Endodermal cell (in vitro differentiated cells): Measurements from ENCODE around the gene HOXD13. TPM values are rescaled to one million over a fixed set of nuclear protein-coding genes. Genes with fewer than 3 reads are reported as not detected.

Source experiments
- DNase-seq: peaks from one replicate; pipeline ENCODE4 v3.0.0-alpha.2; 2017
- H3K27ac ChIP-seq: 2 replicates; pipeline ENCODE4 v1.5.1; 2013; ENCODE audit warnings: mild to moderate bottlenecking, low read depth, low read length, moderate library complexity
- H3K27me3 ChIP-seq: 2 replicates; pipeline ENCODE4 v1.6.1; 2013; ENCODE audit warnings: mild to moderate bottlenecking, low read length, moderate library complexity; ENCODE audit not compliant: insufficient read depth, control insufficient read depth, poor library complexity, severe bottlenecking
- H3K36me3 ChIP-seq: 2 replicates; pipeline ENCODE4 v1.7.0; 2013; ENCODE audit warnings: mild to moderate bottlenecking, low read length, moderate library complexity; ENCODE audit not compliant: control insufficient read depth, insufficient read depth
- H3K4me1 ChIP-seq: one replicate; pipeline ENCODE4 v1.7.0; 2013; ENCODE audit warnings: low read length; ENCODE audit not compliant: control insufficient read depth, insufficient read depth
- H3K4me3 ChIP-seq: 2 replicates; pipeline ENCODE4 v1.5.1; 2013; ENCODE audit warnings: mild to moderate bottlenecking, low read length, moderate library complexity
- H3K9ac ChIP-seq: 2 replicates; pipeline ENCODE4 v1.6.1; 2013; ENCODE audit warnings: mild to moderate bottlenecking, low read length, moderate library complexity; ENCODE audit not compliant: poor library complexity, severe bottlenecking; ENCODE audit errors: extremely low read depth
- H3K9me3 ChIP-seq: 2 replicates; pipeline ENCODE4 v1.6.1; 2013; ENCODE audit warnings: mild to moderate bottlenecking, low read length, moderate library complexity; ENCODE audit not compliant: control insufficient read depth
- H3K27ac Mint-ChIP-seq: 2 replicates; pipeline ENCODE4 v1.8.0; 2020; ENCODE audit warnings: mixed read lengths
- H3K27me3 Mint-ChIP-seq: 2 replicates; pipeline ENCODE4 v1.8.0; 2021; ENCODE audit warnings: mild to moderate bottlenecking, mixed read lengths; ENCODE audit not compliant: insufficient read depth
- H3K36me3 Mint-ChIP-seq: 2 replicates; pipeline ENCODE4 v1.8.0; 2020; ENCODE audit warnings: low read depth, mixed read lengths
- H3K4me1 Mint-ChIP-seq: 2 replicates; pipeline ENCODE4 v1.8.0; 2020; ENCODE audit warnings: mixed read lengths
- H3K4me3 Mint-ChIP-seq: 2 replicates; pipeline ENCODE4 v1.8.0; 2020; ENCODE audit warnings: mild to moderate bottlenecking, moderate library complexity, mixed read lengths
- H3K9me3 Mint-ChIP-seq: 2 replicates; pipeline ENCODE4 v1.8.0; 2020; ENCODE audit warnings: mild to moderate bottlenecking, mixed read lengths
- CTCF ChIP-seq: fragments of 200-600 bp; sonication (generic); conservative IDR thresholded peaks from 2 replicates; pipeline ENCODE4 v1.5.0; 2021; ENCODE audit warnings: antibody characterized with exemption, mild to moderate bottlenecking
- WGBS, 2 experiments: methylation state at CpG; one replicate each; pipeline versions ENCODE4 v1.1.5 to v1.1.7; 2013; ENCODE audit warnings: missing lambda C conversion rate in 2 of 2, mixed read lengths in 1 of 2; ENCODE audit not compliant: insufficient coverage in 1 of 2, insufficient read length in 1 of 2; 5-methylcytosine and 5-hydroxymethylcytosine counted together
- total RNA-seq, 2 donors: library from RNA; stranded (reverse); fragmentation: NEBNext Ultra II Directional in 1 of 2; extraction: Animal tissue kit (Norgen Biotek cat#: 25700) in 1 of 2; gene quantifications; 2 replicates in 1 of 2; 3 replicates in 1 of 2; pipeline ENCODE4 v1.2.1, GENCODE V29; 2021

HOXD13 gene
- total RNA-seq, 2 donors from 2014 or later, result 0.11 to 0.40 TPM

DNA sequence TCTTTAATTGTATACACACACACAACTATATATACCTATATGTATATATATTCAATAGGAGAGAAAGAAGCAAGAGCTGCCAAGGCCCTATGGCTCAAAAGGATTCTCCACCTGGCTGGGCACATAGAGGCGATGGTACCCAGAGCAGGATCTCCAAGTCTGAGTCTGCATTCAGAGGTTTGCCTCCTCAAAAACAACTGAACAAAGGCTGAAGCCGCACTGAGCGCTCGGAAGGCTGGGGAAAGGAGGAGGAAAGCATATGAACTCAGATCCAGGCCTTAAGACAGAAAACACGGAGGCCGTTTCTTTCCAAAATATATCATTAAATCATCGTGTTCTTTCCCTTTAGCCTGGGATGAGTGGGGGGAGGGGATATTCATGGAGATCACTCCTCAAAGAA lies 10.7 kb downstream of the HOXD13 start:
- Mint-ChIP-seq H3K4me3 (no peak overlapping the region), H3K36me3 (no peaks in the 10 kb centered on the region), H3K9me3 (no peaks in the 10 kb centered on the region), H3K4me1 (peaks cover 35% of the 10 kb centered on the region), H3K27me3 (peaks cover 95% of the 10 kb centered on the region), H3K27ac (no peak overlapping the region)
- no peaks in the 10 kb centered on the region for H3K36me3 ChIP-seq
- no peaks in the 10 kb centered on the region for H3K9me3 ChIP-seq
- DNase-seq, result peak; percentile 41
- no peak overlapping the region for H3K9ac ChIP-seq
- TF ChIP-seq CTCF, result no peak
- no peak overlapping the region for H3K4me3 ChIP-seq
- H3K27ac ChIP-seq, result no peak overlapping the region
- WGBS, 2 experiments, result 17% methylated on average over 4 of the region's 7 CpGs; no CpG with 5 or more reads in 1 of the 2 experiments
- H3K27me3 ChIP-seq, result peaks cover 99% of the 10 kb centered on the region
- H3K4me1 ChIP-seq, result no peaks in the 10 kb centered on the region

GRCh38 chr2:176103742-176104315 lies 11.3 kb downstream of the HOXD13 start:
- Histone ChIP-seq H3K4me3 (peak overlapping the region; percentile 27), H3K27ac (no peak overlapping the region), H3K4me1 (no peaks in the 10 kb centered on the region), H3K27me3 (peaks cover 99% of the 10 kb centered on the region), H3K36me3 (no peaks in the 10 kb centered on the region), H3K9ac (no peak overlapping the region), H3K9me3 (no peaks in the 10 kb centered on the region)
- peak; percentile 56 for DNase-seq
- Mint-ChIP-seq H3K4me3 (peak overlapping the region; percentile 41), H3K27ac (no peak overlapping the region), H3K27me3 (peaks cover 95% of the 10 kb centered on the region), H3K36me3 (no peaks in the 10 kb centered on the region), H3K9me3 (no peaks in the 10 kb centered on the region), H3K4me1 (peaks cover 32% of the 10 kb centered on the region)
- 2 to 3% methylated on average over 7 to 13 of the region's 17 CpGs for WGBS, 2 experiments
- TF ChIP-seq CTCF, result no peak

- DNase-seq, result peak; percentile 76
- no peaks in the 10 kb centered on the region for H3K4me1 ChIP-seq
- H3K36me3 ChIP-seq, result no peaks in the 10 kb centered on the region
- no peaks in the 10 kb centered on the region for H3K9me3 ChIP-seq
- Mint-ChIP-seq H3K27me3 (peaks cover 95% of the 10 kb centered on the region), H3K4me1 (peaks cover 28% of the 10 kb centered on the region), H3K4me3 (peak overlapping the region; percentile 41), H3K9me3 (no peaks in the 10 kb centered on the region), H3K27ac (no peak overlapping the region), H3K36me3 (no peaks in the 10 kb centered on the region)
- H3K9ac ChIP-seq, result no peak overlapping the region
- WGBS, 2 experiments, result 2% methylated on average over 10 to 56 of the region's 56 CpGs
- no peak for TF ChIP-seq CTCF
- peaks cover 99% of the 10 kb centered on the region for H3K27me3 ChIP-seq
- peak overlapping the region; percentile 27 for H3K4me3 ChIP-seq
- no peak overlapping the region for H3K27ac ChIP-seq
These were observed 12.0 kb downstream of the HOXD13 start for GRCh38 chr2:176104316-176105077.
